ENCODE results near the gene S100A3. TPM values are rescaled to one million over a fixed set of nuclear protein-coding genes. Genes with fewer than 3 reads are reported as not detected.

Gene S100A3
- total RNA-seq, 3 donors from 2014 or later, result 0.44 to 2.6 (median 2.2) TPM

GRCh38 chr1:153544453-153545066 is 4.5 kb downstream of the S100A3 start:
- Histone ChIP-seq H3K36me3 (no peaks in the 10 kb centered on the region), H3K4me1 (peaks cover 11 to 46% of the 10 kb centered on the region in 2 donors), H3K27me3 (no peaks in the 10 kb centered on the region), H3K9me3 (no peaks in the 10 kb centered on the region), H3K4me3 (peak overlapping the region; percentile 37 to 62 (median 56)), H3K27ac (peak overlapping the region; percentile 89 to 94)
- intact Hi-C loops (cut with DNase I; ENCODE audit: low total_unique reads), result no loop called here
- TF ChIP-seq POLR2AphosphoS5 (IDR thresholded peaks at IDR 0.05), result no peak
- TF ChIP-seq POLR2A (IDR thresholded peaks at IDR 0.05), result no peak
- TF ChIP-seq CTCF (IDR thresholded peaks at IDR 0.05), result no peak
- DNase-seq (ENCODE audit: low spot score in 2 of 2), result no peak

- intact Hi-C loops (cut with DNase I; ENCODE audit: low total_unique reads), result no loop called here
- DNase-seq (ENCODE audit: low spot score in 2 of 2), result no peak
- no peaks in the 10 kb centered on the region for H3K9me3 ChIP-seq
- H3K27me3 ChIP-seq, result no peaks in the 10 kb centered on the region
- TF ChIP-seq CTCF (IDR thresholded peaks at IDR 0.05) (no peak), POLR2A (IDR thresholded peaks at IDR 0.05) (no peak), POLR2AphosphoS5 (IDR thresholded peaks at IDR 0.05) (no peak)
- peak overlapping the region; percentile 37 to 62 (median 56) for H3K4me3 ChIP-seq
- peaks cover 11 to 39% of the 10 kb centered on the region in 2 donors for H3K4me1 ChIP-seq
- peak overlapping the region; percentile 89 to 94 for H3K27ac ChIP-seq
- no peaks in the 10 kb centered on the region for H3K36me3 ChIP-seq
Measured at GRCh38 chr1:153543736-153544135, 5.3 kb downstream of the S100A3 start.

GRCh38 chr1:153542956-153543711 is 5.9 kb downstream of the S100A3 start:
- Histone ChIP-seq H3K9me3 (no peaks in the 10 kb centered on the region), H3K4me1 (peaks cover 11 to 36% of the 10 kb centered on the region in 2 donors), H3K27me3 (no peaks in the 10 kb centered on the region), H3K36me3 (no peaks in the 10 kb centered on the region), H3K4me3 (peak overlapping the region in 1 of 3 donors; percentile 62), H3K27ac (peak overlapping the region; percentile 89 to 94)
- DNase-seq (ENCODE audit: low spot score in 2 of 2), result no peak
- intact Hi-C loops (cut with DNase I; ENCODE audit: low total_unique reads), result no loop called here
- TF ChIP-seq CTCF (IDR thresholded peaks at IDR 0.05) (no peak), POLR2AphosphoS5 (IDR thresholded peaks at IDR 0.05) (no peak), POLR2A (IDR thresholded peaks at IDR 0.05) (no peak)

DNA sequence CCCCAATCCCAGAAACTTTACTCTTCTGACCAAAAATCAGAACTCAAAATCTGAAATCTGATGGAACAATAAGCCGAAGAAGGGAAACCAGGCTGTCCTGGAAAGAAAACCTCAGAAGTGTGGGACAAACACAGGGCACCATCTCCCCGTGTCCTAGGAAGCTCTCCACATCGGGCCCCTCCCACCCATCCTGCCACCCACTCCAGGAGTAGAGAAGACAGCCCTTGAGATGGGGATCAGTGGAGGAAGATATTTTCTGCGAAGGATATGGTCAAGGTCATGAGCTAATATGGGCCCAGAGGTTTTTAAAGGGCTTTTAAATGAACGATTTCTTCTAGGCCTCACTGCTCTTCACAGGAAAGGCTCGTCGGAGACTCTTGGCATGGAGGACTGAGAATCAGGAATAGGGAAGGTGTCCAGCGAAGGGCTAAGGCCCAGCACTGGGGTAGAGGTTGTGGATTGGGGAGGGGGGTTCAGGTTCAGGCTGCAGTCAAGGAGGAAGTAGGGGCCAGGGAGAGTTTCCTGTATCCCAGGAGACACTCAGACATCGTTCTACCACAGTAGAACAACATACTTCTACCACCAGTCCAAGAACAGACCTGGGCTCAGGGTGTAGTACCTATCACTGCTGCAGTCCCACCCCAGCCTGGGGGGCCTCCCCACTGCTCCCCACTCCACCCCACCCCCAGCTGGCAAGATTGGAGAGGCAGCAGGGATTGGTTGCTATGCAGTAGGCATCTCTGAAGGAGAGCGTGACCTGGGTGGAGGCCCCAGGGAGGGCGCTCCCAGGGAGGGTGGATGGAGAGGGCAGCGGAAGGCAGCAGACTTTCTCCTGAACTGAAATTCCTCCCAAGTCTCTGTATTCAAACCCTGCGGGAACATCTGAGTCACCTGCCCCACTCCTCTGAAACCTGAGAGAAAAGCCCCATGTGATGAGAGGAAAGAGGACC is 7.1 kb downstream of the S100A3 start:
- Histone ChIP-seq H3K27me3 (no peaks in the 10 kb centered on the region), H3K4me3 (no peak overlapping the region), H3K27ac (peak overlapping the region; percentile 62 to 94), H3K9me3 (no peaks in the 10 kb centered on the region), H3K36me3 (no peaks in the 10 kb centered on the region), H3K4me1 (peaks cover 6 to 36% of the 10 kb centered on the region in 2 donors)
- TF ChIP-seq POLR2AphosphoS5 (IDR thresholded peaks at IDR 0.05) (no peak), CTCF (IDR thresholded peaks at IDR 0.05) (no peak), POLR2A (IDR thresholded peaks at IDR 0.05) (no peak)
- intact Hi-C loops (cut with DNase I; ENCODE audit: low total_unique reads), result no loop called here
- DNase-seq (ENCODE audit: low spot score in 2 of 2), result no peak

Measured in breast epithelium (tissue), 4 donors.